Sigmoid colon (tissue), 7 donors: ENCODE data around the gene PPP4R1. TPM values are rescaled to one million over a fixed set of nuclear protein-coding genes. Genes with fewer than 3 reads are reported as not detected.
A peak's percentile ranks its signal among the peaks of the same experiment; 100 is the strongest.
"Not testable (repeated sequence)": the region's sequence is repeated elsewhere in the genome, so short reads cannot be mapped to it uniquely, and the experiment has no call there.

Experiments used
- DNase-seq: peaks from one replicate; pipeline ENCODE4 v3.0.0-alpha.2; 2019
- H3K27ac ChIP-seq, 4 donors: fragments of 200-600 bp; sonication (generic); one replicate each; pipeline ENCODE4 v1.5.1; 2016 to 2019; ENCODE audit warnings: mild to moderate bottlenecking in 1 of 4
- H3K27me3 ChIP-seq, 3 donors: fragments of 200-600 bp; sonication (generic); one replicate each; pipeline ENCODE4 v1.5.1; 2019; ENCODE audit warnings: mild to moderate bottlenecking in 1 of 3
- H3K36me3 ChIP-seq, 4 donors: fragments of 200-600 bp; sonication (generic); one replicate each; pipeline ENCODE4 v1.5.1; 2016 to 2019
- H3K4me1 ChIP-seq, 4 donors: fragments of 200-600 bp; sonication (generic); one replicate each; pipeline ENCODE4 v1.5.1; 2017 to 2019
- H3K4me3 ChIP-seq, 4 donors: fragments of 200-600 bp; sonication (generic); one replicate each; pipeline ENCODE4 v1.5.1; 2017 to 2019; ENCODE audit warnings: mild to moderate bottlenecking in 2 of 4, moderate library complexity in 1 of 4
- H3K9me3 ChIP-seq, 4 donors: fragments of 200-600 bp in 3 of 4; sonication (generic) in 3 of 4; one replicate each; pipeline versions ENCODE4 v1.5.1 to v1.6.1; 2013 to 2019
- EP300 ChIP-seq, 4 donors: sonication (generic); formaldehyde crosslinking; IDR thresholded peaks; one replicate each; pipeline ENCODE4 v1.6.1; 2017; ENCODE audit warnings: antibody characterized with exemption in 4 of 4
- POLR2A ChIP-seq, 2 donors: fragments of 450-650 bp; IDR thresholded peaks; one replicate each; pipeline ENCODE4 v1.6.1; 2016; ENCODE audit warnings: antibody characterized with exemption in 2 of 2, mild to moderate bottlenecking in 2 of 2, moderate library complexity in 2 of 2
- POLR2AphosphoS5 ChIP-seq, 4 donors: sonication (generic); formaldehyde crosslinking; IDR thresholded peaks; one replicate each; pipeline ENCODE4 v1.6.1; 2017; ENCODE audit warnings: antibody characterized with exemption in 4 of 4
- WGBS, 2 donors: extraction: QIAGEN DNeasy Blood & Tissue Kit; methylation state at CpG; one replicate each; pipeline ENCODE4 v1.1.7; 2013; 5-methylcytosine and 5-hydroxymethylcytosine counted together
- intact Hi-C: fragments of 100-400 bp; cut with DNase I; formaldehyde crosslinking; loops from one replicate; pipeline ENCODE4 v1.15.1; 2023
- polyA plus RNA-seq, 3 donors: library from polyadenylated mRNA; stranded (reverse); fragments of 200-250 nt; gene quantifications; one replicate each; pipeline ENCODE4 v1.2.3, GENCODE V29; 2013
- total RNA-seq, 4 donors: library from RNA; depleted of rRNA; stranded (reverse); fragments of >200 nt; gene quantifications; one replicate each; pipeline ENCODE4 v1.1.0, GENCODE V29; 2016
- TF ChIP-seq, protein P1 (sequence below), 4 experiments: fragments of 450-650 bp in 3 of 4; fragments of 200-600 bp in 1 of 4; IDR thresholded peaks; one replicate each; pipeline ENCODE4 v1.5.1; 2016 to 2019; ENCODE audit warnings: antibody characterized with exemption in 4 of 4, mild to moderate bottlenecking in 3 of 4, moderate library complexity in 2 of 4
- donor health status: healthy with polysubstance abuse.
- donor health status: Bipolar disorder and iron deficiency.
- donor health status: healthy.

The PPP4R1 gene
- total and polyA plus RNA-seq, 7 donors, result 29.4 to 163 (median 126) TPM

DNA sequence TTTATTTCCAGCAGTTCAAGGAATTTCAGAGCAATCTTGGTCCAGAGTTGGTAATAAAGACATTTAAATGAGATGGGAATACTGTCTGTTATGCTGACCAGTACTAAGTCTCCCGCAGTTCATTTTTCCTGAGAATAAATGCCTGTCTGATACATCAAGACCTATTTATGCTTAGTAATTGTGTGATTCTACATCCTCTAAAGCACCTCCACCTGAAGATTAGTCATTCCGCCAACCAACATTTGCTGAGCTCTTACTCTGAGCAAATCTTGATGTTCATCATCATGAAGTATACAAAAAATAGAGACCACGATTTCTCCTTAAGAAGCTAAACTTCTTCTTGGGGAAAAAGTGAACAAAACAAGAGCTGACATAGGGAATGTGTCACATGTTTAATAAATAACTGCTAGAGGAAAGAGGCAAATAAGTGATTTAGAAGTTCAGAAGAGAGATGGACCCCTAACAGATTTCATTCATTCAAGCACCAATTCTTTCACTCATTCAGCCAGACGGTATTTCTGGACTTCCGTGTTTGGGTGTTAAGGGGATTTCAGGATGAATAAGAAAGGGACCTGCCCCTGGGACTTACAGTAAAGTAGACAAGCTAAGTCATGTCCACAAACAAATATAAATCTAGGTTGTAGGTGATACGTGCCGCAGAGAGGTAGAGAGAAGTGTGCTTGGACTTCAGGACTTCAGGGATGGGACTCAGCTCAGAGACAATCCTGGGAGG lies 34.2 kb upstream of the PPP4R1 start:
- intact Hi-C loops, result no loop called here
- Histone ChIP-seq H3K4me1 (peaks cover 0 to 8% (median 4%) of the 10 kb centered on the region in 4 donors), H3K27ac (no peak overlapping the region), H3K9me3 (no peaks in the 10 kb centered on the region), H3K27me3 (no peaks in the 10 kb centered on the region), H3K36me3 (no peaks in the 10 kb centered on the region), H3K4me3 (no peak overlapping the region)
- DNase-seq, result no peak
- 87 to 92% methylated on average over 7 of the region's 7 CpGs for WGBS, 2 donors
- no peak for TF ChIP-seq POLR2AphosphoS5 (IDR thresholded peaks at IDR 0.05)
- TF ChIP-seq, protein P1, sequence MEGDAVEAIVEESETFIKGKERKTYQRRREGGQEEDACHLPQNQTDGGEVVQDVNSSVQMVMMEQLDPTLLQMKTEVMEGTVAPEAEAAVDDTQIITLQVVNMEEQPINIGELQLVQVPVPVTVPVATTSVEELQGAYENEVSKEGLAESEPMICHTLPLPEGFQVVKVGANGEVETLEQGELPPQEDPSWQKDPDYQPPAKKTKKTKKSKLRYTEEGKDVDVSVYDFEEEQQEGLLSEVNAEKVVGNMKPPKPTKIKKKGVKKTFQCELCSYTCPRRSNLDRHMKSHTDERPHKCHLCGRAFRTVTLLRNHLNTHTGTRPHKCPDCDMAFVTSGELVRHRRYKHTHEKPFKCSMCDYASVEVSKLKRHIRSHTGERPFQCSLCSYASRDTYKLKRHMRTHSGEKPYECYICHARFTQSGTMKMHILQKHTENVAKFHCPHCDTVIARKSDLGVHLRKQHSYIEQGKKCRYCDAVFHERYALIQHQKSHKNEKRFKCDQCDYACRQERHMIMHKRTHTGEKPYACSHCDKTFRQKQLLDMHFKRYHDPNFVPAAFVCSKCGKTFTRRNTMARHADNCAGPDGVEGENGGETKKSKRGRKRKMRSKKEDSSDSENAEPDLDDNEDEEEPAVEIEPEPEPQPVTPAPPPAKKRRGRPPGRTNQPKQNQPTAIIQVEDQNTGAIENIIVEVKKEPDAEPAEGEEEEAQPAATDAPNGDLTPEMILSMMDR (IDR thresholded peaks at IDR 0.05), result no peak
- no peak for TF ChIP-seq EP300 (IDR thresholded peaks at IDR 0.05)
- TF ChIP-seq POLR2A (IDR thresholded peaks at IDR 0.05), result no peak

DNA sequence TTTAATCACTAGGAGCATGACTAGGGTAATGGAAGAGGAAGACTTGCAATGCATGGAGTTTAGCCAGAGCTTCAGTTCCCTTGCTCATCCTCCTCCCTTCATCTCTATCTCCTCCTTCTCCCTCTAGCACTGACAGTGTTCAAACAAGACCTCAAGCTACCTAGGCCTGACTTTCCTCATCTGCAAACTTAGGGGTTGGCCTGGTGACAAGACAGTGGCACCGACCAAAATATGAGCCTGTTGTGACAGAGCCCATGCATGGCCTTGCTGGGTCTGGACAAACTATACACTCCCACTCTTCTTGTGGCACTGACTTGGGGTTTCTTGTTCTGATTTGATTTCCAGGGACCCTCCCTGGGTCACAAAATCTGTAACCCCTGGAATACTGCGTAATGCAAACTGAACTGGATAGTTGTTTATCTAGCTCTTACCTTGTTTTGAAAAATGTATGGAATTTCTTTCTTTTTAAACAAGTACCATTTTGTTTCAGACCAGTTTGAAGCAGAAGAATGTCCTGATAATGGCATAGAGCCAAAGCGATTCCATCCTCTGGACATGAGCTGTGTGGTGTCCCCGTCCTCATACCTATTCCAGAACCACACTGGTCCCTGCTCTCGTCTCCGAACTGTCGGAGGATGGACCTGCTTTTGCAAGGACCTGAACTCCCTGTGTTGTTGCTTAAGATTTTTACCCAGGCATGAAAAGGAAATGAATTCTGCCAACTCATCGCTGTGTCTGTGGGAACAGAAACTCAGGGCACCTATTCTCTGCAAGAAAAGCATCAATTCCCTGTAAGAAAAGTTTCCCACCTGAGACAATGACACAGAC lies 33.4 kb upstream of the PPP4R1 start:
- H3K4me1 ChIP-seq, result peaks cover 0 to 17% (median 11%) of the 10 kb centered on the region in 4 donors
- no peak for DNase-seq
- 75 to 92% methylated on average over 8 of the region's 8 CpGs for WGBS, 2 donors
- H3K9me3 ChIP-seq, result no peaks in the 10 kb centered on the region
- no peaks in the 10 kb centered on the region for H3K36me3 ChIP-seq
- H3K4me3 ChIP-seq, result no peak overlapping the region
- H3K27me3 ChIP-seq, result no peaks in the 10 kb centered on the region
- intact Hi-C loops, result no loop called here
- H3K27ac ChIP-seq, result no peak overlapping the region
- TF ChIP-seq, protein P1 (IDR thresholded peaks at IDR 0.05), result no peak
- TF ChIP-seq EP300 (IDR thresholded peaks at IDR 0.05), result no peak
- no peak for TF ChIP-seq POLR2AphosphoS5 (IDR thresholded peaks at IDR 0.05)

DNA sequence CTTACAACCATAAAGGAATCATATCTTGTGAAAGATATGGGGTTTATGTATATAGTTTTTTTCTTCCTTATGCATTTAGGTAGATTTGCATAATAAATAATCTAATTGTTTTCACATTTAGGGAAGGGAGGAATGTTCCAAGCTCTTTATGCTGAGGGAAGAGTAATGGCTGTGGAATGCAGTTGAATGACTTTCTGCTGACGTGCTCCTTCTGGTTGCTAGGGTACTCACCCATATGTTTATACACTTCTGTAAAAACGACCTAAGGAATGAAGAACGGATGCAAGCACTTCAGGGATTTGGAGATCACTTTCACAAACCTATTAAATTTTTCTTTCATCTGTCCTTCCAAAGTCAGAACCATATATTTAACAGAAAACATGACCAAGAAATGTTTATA lies 29.2 kb upstream of the PPP4R1 start:
- 10 to 39% methylated on average over 3 of the region's 3 CpGs for WGBS, 2 donors
- Histone ChIP-seq H3K36me3 (no peaks in the 10 kb centered on the region), H3K9me3 (no peaks in the 10 kb centered on the region), H3K27me3 (no peaks in the 10 kb centered on the region), H3K4me3 (no peak overlapping the region), H3K4me1 (peaks cover 0 to 19% (median 11%) of the 10 kb centered on the region in 4 donors), H3K27ac (peak overlapping the region in 3 of 4 donors; percentile 33 to 71 (median 62))
- intact Hi-C loops, result no loop called here
- DNase-seq, result no peak
- TF ChIP-seq EP300 (IDR thresholded peaks at IDR 0.05) (peak in 1 of 4 donors; percentile 64), POLR2AphosphoS5 (IDR thresholded peaks at IDR 0.05) (peak in 2 of 4 donors; percentile 24 to 59), POLR2A (IDR thresholded peaks at IDR 0.05) (no peak)
- TF ChIP-seq, protein P1 (IDR thresholded peaks at IDR 0.05), result no peak

DNA sequence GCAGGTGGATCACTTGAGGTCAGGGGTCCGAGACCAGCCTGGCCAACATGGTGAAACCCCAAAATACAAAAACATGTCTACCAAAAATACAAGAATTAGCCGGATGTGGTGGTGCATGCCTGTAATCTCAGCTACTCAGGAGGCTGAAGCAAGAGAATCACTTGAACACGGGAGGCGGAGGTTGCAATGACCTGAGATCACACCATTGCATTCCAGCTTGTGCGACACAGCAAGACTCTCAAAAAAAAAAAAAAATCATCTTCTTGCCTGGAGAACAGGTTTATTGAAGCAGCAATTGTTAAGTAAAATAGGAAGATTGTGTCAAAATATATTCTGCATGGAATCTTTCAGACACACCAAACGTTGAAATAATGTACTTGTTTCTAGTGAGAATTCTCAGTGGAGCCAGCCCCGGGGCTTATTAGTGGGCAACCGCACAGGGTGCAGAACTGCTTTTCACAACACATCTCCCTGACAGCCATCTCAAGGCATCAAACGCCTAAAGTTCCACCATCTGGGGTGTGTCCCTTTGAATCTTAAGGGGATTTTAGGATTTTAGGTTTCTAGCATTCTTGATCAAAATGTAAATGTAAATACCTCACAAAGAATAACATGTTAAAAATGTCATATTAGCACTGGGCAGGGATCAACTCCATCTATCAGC lies 28.6 kb upstream of the PPP4R1 start:
- H3K27me3 ChIP-seq, result no peaks in the 10 kb centered on the region
- H3K4me3 ChIP-seq, result no peak overlapping the region
- 88% methylated on average over 9 of the region's 9 CpGs for WGBS, 2 donors
- H3K36me3 ChIP-seq, result no peaks in the 10 kb centered on the region
- no peak for DNase-seq
- H3K9me3 ChIP-seq, result no peaks in the 10 kb centered on the region
- intact Hi-C loops, result no loop called here
- H3K27ac ChIP-seq, result peak overlapping the region in 3 of 4 donors; percentile 33 to 71 (median 62)
- H3K4me1 ChIP-seq, result peaks cover 0 to 19% (median 11%) of the 10 kb centered on the region in 4 donors
- TF ChIP-seq POLR2A (IDR thresholded peaks at IDR 0.05), result no peak
- TF ChIP-seq, protein P1 (IDR thresholded peaks at IDR 0.05), result no peak
- no peak for TF ChIP-seq POLR2AphosphoS5 (IDR thresholded peaks at IDR 0.05)
- TF ChIP-seq EP300 (IDR thresholded peaks at IDR 0.05), result no peak

DNA sequence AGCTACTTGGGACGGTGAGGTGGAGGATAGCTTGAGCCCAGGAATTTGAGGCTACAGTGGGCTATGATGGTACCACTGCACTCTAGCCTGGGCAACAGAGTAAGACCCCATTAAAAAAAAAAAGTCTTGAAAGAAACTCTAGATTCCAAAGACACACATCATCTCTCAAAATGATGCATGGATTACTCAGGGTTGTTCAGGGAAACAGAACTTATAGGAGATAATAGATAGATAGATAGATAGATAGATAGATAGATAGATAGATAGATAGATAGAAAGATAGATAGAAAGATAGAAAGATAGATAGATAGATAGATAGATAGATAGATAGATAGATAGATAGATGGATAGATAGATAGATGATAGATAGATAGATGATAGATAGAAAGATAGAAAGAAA lies 26.7 kb upstream of the PPP4R1 start:
- peaks cover 0 to 19% (median 11%) of the 10 kb centered on the region in 4 donors for H3K4me1 ChIP-seq
- H3K9me3 ChIP-seq, H3K27ac ChIP-seq, DNase-seq, intact Hi-C loops, H3K4me3 ChIP-seq, H3K36me3 ChIP-seq, H3K27me3 ChIP-seq: not testable (repeated sequence)
- 98% methylated on average over 1 of the region's 1 CpG for WGBS, 2 donors
